WTC11 (cell line): ENCODE measurements around the gene SULT2B1. TPM values are rescaled to one million over a fixed set of nuclear protein-coding genes. Genes with fewer than 3 reads are reported as not detected.

ENCODE experiments used
- CBFB ChIP-seq: sonication (generic); formaldehyde crosslinking; IDR thresholded peaks from 2 replicates; pipeline ENCODE4 v1.8.1; 2022; ENCODE audit warnings: mild to moderate bottlenecking, low read depth, missing genetic modification reagents
- E2F5 ChIP-seq: sonication (generic); formaldehyde crosslinking; IDR thresholded peaks from 2 replicates; pipeline ENCODE4 v1.8.1; 2022; ENCODE audit warnings: mild to moderate bottlenecking, moderate library complexity, missing genetic modification reagents
- GTF2I ChIP-seq: fragments of 250-450 bp; sonication (Bioruptor Pico); conservative IDR thresholded peaks from 2 replicates; pipeline ENCODE4 v1.4.0; 2021; ENCODE audit warnings: mild to moderate bottlenecking
- HMGA2 ChIP-seq: fragments of 250-450 bp; sonication (Bioruptor Pico); IDR thresholded peaks from 2 replicates; pipeline ENCODE4 v1.4.0; 2021; ENCODE audit warnings: mild to moderate bottlenecking, moderate library complexity
- MLX ChIP-seq: sonication (generic); formaldehyde crosslinking; IDR thresholded peaks from 2 replicates; pipeline ENCODE4 v1.8.1; 2023; ENCODE audit warnings: mild to moderate bottlenecking, missing genetic modification reagents, moderate library complexity
- MYBL2 ChIP-seq: sonication (generic); formaldehyde crosslinking; IDR thresholded peaks from 2 replicates; pipeline ENCODE4 v1.8.1; 2023; ENCODE audit warnings: mild to moderate bottlenecking, moderate library complexity, missing genetic modification reagents
- NFYB ChIP-seq: sonication (generic); formaldehyde crosslinking; conservative IDR thresholded peaks from 2 replicates; pipeline ENCODE4 v1.8.0; 2022; ENCODE audit warnings: low read depth, missing genetic modification reagents
- OVOL2 ChIP-seq: fragments of 250-450 bp; sonication (Bioruptor Pico); IDR thresholded peaks from 2 replicates; pipeline ENCODE4 v1.9.0; 2021; ENCODE audit warnings: mild to moderate bottlenecking, borderline replicate concordance
- PREB ChIP-seq: sonication (generic); formaldehyde crosslinking; IDR thresholded peaks from 2 replicates; pipeline ENCODE4 v1.8.1; 2022; ENCODE audit warnings: mild to moderate bottlenecking, missing genetic modification reagents, moderate library complexity, borderline replicate concordance
- SMAD3 ChIP-seq: sonication (generic); formaldehyde crosslinking; IDR thresholded peaks from 2 replicates; pipeline ENCODE4 v1.8.0; 2022; ENCODE audit warnings: missing genetic modification reagents, mild to moderate bottlenecking, borderline replicate concordance
- STAT6 ChIP-seq: sonication (generic); formaldehyde crosslinking; conservative IDR thresholded peaks from 2 replicates; pipeline ENCODE4 v1.8.1; 2023; ENCODE audit warnings: mild to moderate bottlenecking, low read depth, missing genetic modification reagents, moderate library complexity
- TP53 ChIP-seq: sonication (generic); formaldehyde crosslinking; IDR thresholded peaks from 2 replicates; pipeline ENCODE4 v1.8.1; 2023; ENCODE audit warnings: mild to moderate bottlenecking, missing genetic modification reagents
- USF2 ChIP-seq: sonication (generic); formaldehyde crosslinking; IDR thresholded peaks from 2 replicates; pipeline ENCODE4 v1.8.1; 2023; ENCODE audit warnings: mild to moderate bottlenecking, missing genetic modification reagents, moderate library complexity
- ZNF232 ChIP-seq: sonication (generic); formaldehyde crosslinking; IDR thresholded peaks from 2 replicates; pipeline ENCODE4 v1.8.0; 2022; ENCODE audit warnings: mild to moderate bottlenecking, missing genetic modification reagents
- ZNF317 ChIP-seq: sonication (generic); formaldehyde crosslinking; IDR thresholded peaks from 2 replicates; pipeline ENCODE4 v1.8.1; 2023; ENCODE audit warnings: low read depth, mild to moderate bottlenecking, moderate library complexity, missing genetic modification reagents, borderline replicate concordance
- ZNF396 ChIP-seq: fragments of 250-450 bp; sonication (Bioruptor Pico); IDR thresholded peaks from 2 replicates; pipeline ENCODE4 v1.8.0; 2021; ENCODE audit warnings: mild to moderate bottlenecking, moderate library complexity, borderline replicate concordance
- total RNA-seq: library from RNA; stranded (reverse); gene quantifications from 3 replicates; pipeline ENCODE4 v1.2.3, GENCODE V29; 2021
- TF ChIP-seq, protein P1 (sequence below): sonication (generic); formaldehyde crosslinking; IDR thresholded peaks from 2 replicates; pipeline ENCODE4 v1.8.1; 2023; ENCODE audit warnings: mild to moderate bottlenecking, missing genetic modification reagents
- TF ChIP-seq, protein P2 (sequence below): sonication (generic); formaldehyde crosslinking; IDR thresholded peaks from 2 replicates; pipeline ENCODE4 v1.8.0; 2022; ENCODE audit warnings: mild to moderate bottlenecking, missing genetic modification reagents
- TF ChIP-seq, protein P3 (sequence below): sonication (generic); formaldehyde crosslinking; IDR thresholded peaks from 2 replicates; pipeline ENCODE4 v1.8.1; 2023; ENCODE audit warnings: mild to moderate bottlenecking, moderate library complexity, missing genetic modification reagents

Gene SULT2B1
- total RNA-seq, 1 experiment from 2014 or later, result 0.96 TPM

DNA sequence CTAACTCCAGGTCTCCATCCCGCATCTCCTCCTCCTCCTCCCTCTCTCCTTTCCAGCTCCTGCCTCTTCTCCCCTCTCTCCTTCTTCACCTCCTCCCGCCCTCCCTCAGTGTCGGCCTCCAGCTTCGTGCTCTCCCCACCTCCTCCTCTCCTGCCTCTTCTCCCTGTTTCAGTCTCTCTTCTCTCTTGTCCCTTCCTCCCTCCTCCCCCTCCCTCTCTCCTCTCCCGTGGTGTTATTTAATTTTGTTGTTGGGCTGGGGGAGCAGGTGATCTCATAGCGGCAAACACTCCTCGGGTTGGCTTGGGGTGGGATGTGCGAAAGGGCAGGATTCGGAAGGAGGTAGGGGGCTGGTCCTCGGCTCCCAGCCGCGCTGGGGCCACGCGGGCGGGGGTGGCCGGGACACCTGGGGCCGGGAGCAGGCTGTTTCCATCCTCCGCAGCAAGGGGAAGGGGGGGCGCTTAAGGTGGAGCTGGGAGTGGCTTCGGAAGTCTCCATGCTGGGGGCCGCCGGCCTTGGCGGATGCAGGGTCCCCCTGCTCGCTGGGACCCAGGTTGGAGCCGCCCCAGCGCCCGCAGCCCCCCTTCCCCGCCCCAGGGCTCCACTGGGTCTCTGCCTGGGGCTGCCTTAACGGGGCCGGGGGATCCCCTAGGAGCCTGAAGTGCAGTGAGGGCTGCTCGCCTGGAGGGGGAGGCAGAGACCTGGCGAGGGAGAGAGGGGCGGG, 94.2 kb downstream of the SULT2B1 start, which contains the start of gene CA11 (continued):
- TF ChIP-seq NFYB (CRISPR knock-in tag), result no peak; the same call in 1 of the 2 replicates
- no peak for TF ChIP-seq ZNF317 (CRISPR knock-in tag)
- TF ChIP-seq E2F5 (CRISPR knock-in tag), result no peak
- TF ChIP-seq, protein P1, sequence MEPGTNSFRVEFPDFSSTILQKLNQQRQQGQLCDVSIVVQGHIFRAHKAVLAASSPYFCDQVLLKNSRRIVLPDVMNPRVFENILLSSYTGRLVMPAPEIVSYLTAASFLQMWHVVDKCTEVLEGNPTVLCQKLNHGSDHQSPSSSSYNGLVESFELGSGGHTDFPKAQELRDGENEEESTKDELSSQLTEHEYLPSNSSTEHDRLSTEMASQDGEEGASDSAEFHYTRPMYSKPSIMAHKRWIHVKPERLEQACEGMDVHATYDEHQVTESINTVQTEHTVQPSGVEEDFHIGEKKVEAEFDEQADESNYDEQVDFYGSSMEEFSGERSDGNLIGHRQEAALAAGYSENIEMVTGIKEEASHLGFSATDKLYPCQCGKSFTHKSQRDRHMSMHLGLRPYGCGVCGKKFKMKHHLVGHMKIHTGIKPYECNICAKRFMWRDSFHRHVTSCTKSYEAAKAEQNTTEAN (CRISPR knock-in tag), result 0 out of 2 replicates have a peak, but pooled peaks have one; percentile 33
- no peak for TF ChIP-seq MYBL2 (CRISPR knock-in tag)
- TF ChIP-seq, protein P2, sequence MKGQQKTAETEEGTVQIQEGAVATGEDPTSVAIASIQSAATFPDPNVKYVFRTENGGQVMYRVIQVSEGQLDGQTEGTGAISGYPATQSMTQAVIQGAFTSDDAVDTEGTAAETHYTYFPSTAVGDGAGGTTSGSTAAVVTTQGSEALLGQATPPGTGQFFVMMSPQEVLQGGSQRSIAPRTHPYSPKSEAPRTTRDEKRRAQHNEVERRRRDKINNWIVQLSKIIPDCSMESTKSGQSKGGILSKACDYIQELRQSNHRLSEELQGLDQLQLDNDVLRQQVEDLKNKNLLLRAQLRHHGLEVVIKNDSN, result no peak
- no peak for TF ChIP-seq CBFB
- TF ChIP-seq SMAD3 (CRISPR knock-in tag), result no peak
- TF ChIP-seq HMGA2, result no peak
- TF ChIP-seq, protein P3, sequence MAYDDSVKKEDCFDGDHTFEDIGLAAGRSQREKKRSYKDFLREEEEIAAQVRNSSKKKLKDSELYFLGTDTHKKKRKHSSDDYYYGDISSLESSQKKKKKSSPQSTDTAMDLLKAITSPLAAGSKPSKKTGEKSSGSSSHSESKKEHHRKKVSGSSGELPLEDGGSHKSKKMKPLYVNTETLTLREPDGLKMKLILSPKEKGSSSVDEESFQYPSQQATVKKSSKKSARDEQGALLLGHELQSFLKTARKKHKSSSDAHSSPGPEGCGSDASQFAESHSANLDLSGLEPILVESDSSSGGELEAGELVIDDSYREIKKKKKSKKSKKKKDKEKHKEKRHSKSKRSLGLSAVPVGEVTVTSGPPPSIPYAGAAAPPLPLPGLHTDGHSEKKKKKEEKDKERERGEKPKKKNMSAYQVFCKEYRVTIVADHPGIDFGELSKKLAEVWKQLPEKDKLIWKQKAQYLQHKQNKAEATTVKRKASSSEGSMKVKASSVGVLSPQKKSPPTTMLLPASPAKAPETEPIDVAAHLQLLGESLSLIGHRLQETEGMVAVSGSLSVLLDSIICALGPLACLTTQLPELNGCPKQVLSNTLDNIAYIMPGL (CRISPR knock-in tag), result no peak
- TF ChIP-seq ZNF396 (CRISPR knock-in tag), result no peak
- 0 out of 2 replicates have a peak, but pooled peaks have one; percentile 48 for TF ChIP-seq ZNF232 (CRISPR knock-in tag)
- no peak for TF ChIP-seq OVOL2 (CRISPR knock-in tag)
- no peak for TF ChIP-seq PREB (CRISPR knock-in tag)
- 0 out of 2 replicates have a peak, but pooled peaks have one; percentile 4 for TF ChIP-seq USF2 (CRISPR knock-in tag)
- no peak for TF ChIP-seq GTF2I
- no peak for TF ChIP-seq MLX (CRISPR knock-in tag)
- TF ChIP-seq TP53 (CRISPR knock-in tag), result no peak
- no peak for TF ChIP-seq STAT6
